B cell (primary cell): ENCODE measurements around the gene ZC2HC1B.

Experiments used
- CTCF ChIP-seq: fragments of 200-600 bp; IDR thresholded peaks from one replicate; pipeline ENCODE4 v1.8.0; 2022; ENCODE audit warnings: antibody characterized with exemption, mild to moderate bottlenecking
- EZH2 ChIP-seq: IDR thresholded peaks from 2 replicates; pipeline ENCODE4 v1.6.1; 2012; ENCODE audit warnings: borderline replicate concordance, low read depth, mild to moderate bottlenecking, moderate library complexity, low read length; ENCODE audit not compliant: insufficient read depth, poor library complexity, severe bottlenecking

- TF ChIP-seq EZH2 = no peak
- TF ChIP-seq CTCF = no peak
Observed at GRCh38 chr6:143863771-143864170, 503 bp upstream of the ZC2HC1B start.
